Stimulated activated CD8-positive, alpha-beta memory T cell treated with anti-CD3 and anti-CD28 coated beads, Interleukin-4, amount 100 ng/mL, for 24 hours (primary cell): ENCODE measurements around the gene SKA1.
"Not testable (repeated sequence)": the region's sequence is repeated elsewhere in the genome, so short reads cannot be mapped to it uniquely, and the experiment has no call there.

ENCODE experiments used
- DNase-seq: peaks from one replicate; pipeline ENCODE4 v3.0.0-alpha.2; 2020; ENCODE audit warnings: low read depth

The SKA1 gene

GRCh38 chr18:50395093-50395492 lies 20.2 kb downstream of the SKA1 start:
- no peak for DNase-seq

- DNase-seq = no peak
Measured at GRCh38 chr18:50396005-50396660, 21.3 kb downstream of the SKA1 start.

GRCh38 chr18:50397023-50397422 lies 22.2 kb downstream of the SKA1 start:
- no peak for DNase-seq

- no peak for DNase-seq
Measured at GRCh38 chr18:50398099-50398498, 23.3 kb downstream of the SKA1 start.

- no peak for DNase-seq
Measured at GRCh38 chr18:50398947-50399346, 24.1 kb downstream of the SKA1 start.

- no peak for DNase-seq
Measured at GRCh38 chr18:50399582-50399981, 24.7 kb downstream of the SKA1 start.

- DNase-seq = not testable (repeated sequence)
Measured at GRCh38 chr18:50400438-50400837, 25.6 kb downstream of the SKA1 start.

- no peak for DNase-seq
Measured at GRCh38 chr18:50401295-50401694, 26.4 kb downstream of the SKA1 start.

- no peak for DNase-seq
Measured at GRCh38 chr18:50401888-50402287, 27.0 kb downstream of the SKA1 start.

GRCh38 chr18:50404752-50405581 lies 30.1 kb downstream of the SKA1 start:
- DNase-seq = not testable (repeated sequence)

- DNase-seq = no peak
Measured at GRCh38 chr18:50405582-50406271, 30.9 kb downstream of the SKA1 start.

- no peak for DNase-seq
Measured at GRCh38 chr18:50409236-50409635, 34.4 kb downstream of the SKA1 start.

GRCh38 chr18:50410008-50410407 lies 35.2 kb downstream of the SKA1 start:
- no peak for DNase-seq

GRCh38 chr18:50410894-50411293 lies 36.0 kb downstream of the SKA1 start:
- DNase-seq = no peak

GRCh38 chr18:50416832-50417231 lies 42.0 kb downstream of the SKA1 start:
- not testable (repeated sequence) for DNase-seq

- DNase-seq = not testable (repeated sequence)
Measured at GRCh38 chr18:50417705-50418104, 42.9 kb downstream of the SKA1 start.

GRCh38 chr18:50418650-50419049 lies 43.8 kb downstream of the SKA1 start:
- DNase-seq = no peak

- DNase-seq = no peak
Measured at GRCh38 chr18:50422286-50422898, 47.5 kb downstream of the SKA1 start.

GRCh38 chr18:50424877-50425690 lies 50.2 kb downstream of the SKA1 start:
- DNase-seq = no peak

- no peak for DNase-seq
Measured at GRCh38 chr18:50427896-50428295, 53.0 kb downstream of the SKA1 start.

- no peak for DNase-seq
Measured at GRCh38 chr18:50428531-50429206, 53.8 kb downstream of the SKA1 start.
